Breast epithelium (tissue), 4 donors: ENCODE results near the gene LY86. TPM values are rescaled to one million over a fixed set of nuclear protein-coding genes. Genes with fewer than 3 reads are reported as not detected.

Experiments used
- DNase-seq, 2 donors: peaks; one replicate each; pipeline ENCODE4 v3.0.0-alpha.2; 2019; ENCODE audit warnings: low spot score in 2 of 2
- H3K27ac ChIP-seq, 2 donors: fragments of 200-600 bp; sonication (generic) in 1 of 2; one replicate each; pipeline ENCODE4 v1.5.1; 2016 to 2019; ENCODE audit warnings: mild to moderate bottlenecking in 1 of 2
- H3K27me3 ChIP-seq, 2 donors: fragments of 200-600 bp; sonication (generic) in 1 of 2; one replicate each; pipeline versions ENCODE4 v1.5.1 to v1.6.0; 2017 to 2019; ENCODE audit warnings: control low read depth in 1 of 2, mild to moderate bottlenecking in 1 of 2
- H3K36me3 ChIP-seq: fragments of 200-600 bp; one replicate; pipeline ENCODE4 v1.5.1; 2019
- H3K4me1 ChIP-seq, 2 donors: fragments of 200-600 bp; sonication (generic); one replicate each; pipeline ENCODE4 v1.5.1; 2016 to 2019; ENCODE audit warnings: control low read depth in 1 of 2
- H3K4me3 ChIP-seq, 3 donors: fragments of 200-600 bp; sonication (generic); 1 replicate in 2 of 3; 2 replicates in 1 of 3; pipeline ENCODE4 v1.5.1; 2016 to 2019; ENCODE audit warnings: mild to moderate bottlenecking in 3 of 3, moderate library complexity in 2 of 3
- H3K9me3 ChIP-seq, 2 donors: fragments of 200-600 bp; sonication (generic) in 1 of 2; one replicate each; pipeline ENCODE4 v1.5.1; 2016 to 2019; ENCODE audit warnings: control low read depth in 1 of 2
- POLR2A ChIP-seq: fragments of 450-650 bp; IDR thresholded peaks from one replicate; pipeline ENCODE4 v1.6.1; 2016; ENCODE audit warnings: antibody characterized with exemption, mild to moderate bottlenecking, moderate library complexity
- POLR2AphosphoS5 ChIP-seq, 3 donors: sonication (generic); formaldehyde crosslinking; IDR thresholded peaks; one replicate each; pipeline ENCODE4 v1.6.1; 2017; ENCODE audit warnings: antibody characterized with exemption in 3 of 3
- intact Hi-C: fragments of 100-400 bp; cut with DNase I; formaldehyde crosslinking; loops from one replicate; pipeline ENCODE4 v1.15.1; 2023; ENCODE audit warnings: low total_unique reads
- total RNA-seq, 3 donors: library from RNA; depleted of rRNA; stranded (reverse); fragments of >200 nt; gene quantifications; one replicate each; pipeline ENCODE4 v1.1.0, GENCODE V29; 2016
- TF ChIP-seq, protein P1 (sequence below), 3 donors: fragments of 450-650 bp; IDR thresholded peaks; one replicate each; pipeline ENCODE4 v1.5.1; 2016 to 2017; ENCODE audit warnings: antibody characterized with exemption in 3 of 3, mild to moderate bottlenecking in 3 of 3, moderate library complexity in 3 of 3

Gene LY86
- total RNA-seq = 1 to 10 TPM; 3.3 to 8.3 (median 3.4) TPM

DNA sequence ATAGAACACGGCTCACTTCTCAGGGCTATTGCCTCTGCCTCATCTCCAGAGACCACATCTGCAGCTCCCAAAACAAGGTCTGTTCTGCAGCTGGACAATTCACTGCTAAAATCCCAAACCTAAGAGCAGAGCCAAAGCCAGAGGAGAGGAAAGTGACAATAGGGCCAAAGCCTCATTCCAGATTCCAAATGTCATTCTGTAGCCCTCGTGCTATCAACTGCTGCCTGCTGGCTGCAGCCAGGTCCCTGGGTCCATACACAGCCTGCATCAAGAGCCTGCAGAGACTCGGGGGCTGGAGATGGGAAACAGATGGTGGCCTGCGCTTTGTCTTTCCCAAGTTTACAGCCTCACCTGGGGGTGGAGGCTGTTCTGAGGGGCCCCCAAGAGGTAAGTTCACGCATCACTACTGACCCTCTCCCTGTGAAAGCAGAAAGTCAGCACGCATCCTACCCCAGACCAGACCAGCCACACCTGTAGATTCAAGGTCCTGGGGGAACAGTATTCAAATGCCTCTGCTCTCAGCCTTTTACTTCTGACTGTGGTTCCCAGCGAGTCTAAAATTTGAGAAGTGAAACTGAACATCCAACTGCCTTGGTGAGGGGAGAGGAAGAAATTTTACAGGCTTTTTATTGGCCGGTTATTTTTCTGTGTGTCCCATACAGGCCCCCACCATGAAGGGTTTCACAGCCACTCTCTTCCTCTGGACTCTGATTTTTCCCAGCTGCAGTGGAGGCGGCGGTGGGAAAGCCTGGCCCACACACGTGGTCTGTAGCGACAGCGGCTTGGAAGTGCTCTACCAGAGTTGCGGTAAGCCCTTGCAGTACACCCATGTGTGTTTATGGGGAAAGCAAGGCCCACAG, at the start of gene LY86:
TSS of gene LY86 (plus strand) at position 657 of the 860 bp plus-strand sequence. CDS start at position 672, 15 bp downstream.
- H3K27me3 ChIP-seq = no peaks in the 10 kb centered on the region
- TF ChIP-seq, protein P1, sequence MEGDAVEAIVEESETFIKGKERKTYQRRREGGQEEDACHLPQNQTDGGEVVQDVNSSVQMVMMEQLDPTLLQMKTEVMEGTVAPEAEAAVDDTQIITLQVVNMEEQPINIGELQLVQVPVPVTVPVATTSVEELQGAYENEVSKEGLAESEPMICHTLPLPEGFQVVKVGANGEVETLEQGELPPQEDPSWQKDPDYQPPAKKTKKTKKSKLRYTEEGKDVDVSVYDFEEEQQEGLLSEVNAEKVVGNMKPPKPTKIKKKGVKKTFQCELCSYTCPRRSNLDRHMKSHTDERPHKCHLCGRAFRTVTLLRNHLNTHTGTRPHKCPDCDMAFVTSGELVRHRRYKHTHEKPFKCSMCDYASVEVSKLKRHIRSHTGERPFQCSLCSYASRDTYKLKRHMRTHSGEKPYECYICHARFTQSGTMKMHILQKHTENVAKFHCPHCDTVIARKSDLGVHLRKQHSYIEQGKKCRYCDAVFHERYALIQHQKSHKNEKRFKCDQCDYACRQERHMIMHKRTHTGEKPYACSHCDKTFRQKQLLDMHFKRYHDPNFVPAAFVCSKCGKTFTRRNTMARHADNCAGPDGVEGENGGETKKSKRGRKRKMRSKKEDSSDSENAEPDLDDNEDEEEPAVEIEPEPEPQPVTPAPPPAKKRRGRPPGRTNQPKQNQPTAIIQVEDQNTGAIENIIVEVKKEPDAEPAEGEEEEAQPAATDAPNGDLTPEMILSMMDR (IDR thresholded peaks at IDR 0.05) = no peak
- TF ChIP-seq POLR2A (no peak), POLR2AphosphoS5 (IDR thresholded peaks at IDR 0.05) (no peak)
- peak within 1 kb of the TSS in 2 of 3 donors; percentile 6 to 48 for H3K4me3 ChIP-seq
- intact Hi-C loops = no loop called here
- no peaks in the 10 kb centered on the region for H3K4me1 ChIP-seq
- no peaks in the 10 kb centered on the region for H3K36me3 ChIP-seq
- DNase-seq = no peak
- H3K27ac ChIP-seq = peak within 1 kb of the TSS in 1 of 2 donors; percentile 48
- no peaks in the 10 kb centered on the region for H3K9me3 ChIP-seq

DNA sequence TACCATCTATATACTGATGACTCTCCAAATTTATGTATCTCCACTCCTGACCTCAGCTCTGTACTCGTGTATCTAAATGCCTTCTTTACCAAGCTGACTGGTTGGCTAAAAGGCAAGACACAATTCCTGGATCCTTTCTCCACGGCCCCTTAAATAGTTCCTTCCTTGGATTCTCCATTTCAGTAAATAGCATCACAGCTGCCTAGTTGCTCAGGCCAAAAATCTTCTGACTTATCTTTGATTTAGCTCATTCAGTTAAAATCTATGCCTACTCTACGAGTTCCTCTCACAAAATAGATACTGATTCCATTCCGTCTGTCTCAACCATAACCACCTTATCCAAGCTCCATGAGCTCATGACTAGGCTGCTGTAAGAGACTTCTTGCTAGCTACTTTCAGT, 49.5 kb upstream of the LY86 start:
- Histone ChIP-seq H3K9me3 (no peaks in the 10 kb centered on the region), H3K4me1 (no peaks in the 10 kb centered on the region), H3K27ac (no peak overlapping the region), H3K36me3 (no peaks in the 10 kb centered on the region), H3K27me3 (no peaks in the 10 kb centered on the region), H3K4me3 (no peak overlapping the region)
- no peak for DNase-seq
- intact Hi-C loops = no loop called here
- TF ChIP-seq POLR2A (no peak), POLR2AphosphoS5 (IDR thresholded peaks at IDR 0.05) (no peak)
- TF ChIP-seq, protein P1 (IDR thresholded peaks at IDR 0.05) = no peak

DNA sequence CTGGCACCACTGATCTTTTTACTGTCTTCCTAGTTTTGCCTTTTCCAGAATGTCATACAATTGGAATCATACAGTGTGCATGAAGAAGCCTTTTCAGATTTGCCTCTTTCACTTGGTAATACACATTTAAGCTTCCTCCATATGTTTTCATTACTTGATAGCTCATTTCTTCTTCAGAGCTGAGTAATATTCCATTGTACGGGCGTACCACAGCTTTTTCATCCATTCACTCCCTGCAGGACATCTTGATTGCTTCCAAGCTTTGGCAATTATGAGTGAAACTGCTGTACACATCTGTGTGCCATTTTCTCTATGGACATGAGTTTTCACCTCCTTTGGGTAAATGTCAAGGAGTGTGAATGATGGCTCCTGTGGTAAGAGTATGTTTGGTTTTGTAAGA, 46.2 kb upstream of the LY86 start:
- no peak for DNase-seq
- no peak for TF ChIP-seq POLR2AphosphoS5 (IDR thresholded peaks at IDR 0.05)
- no peak for TF ChIP-seq POLR2A
- TF ChIP-seq, protein P1 (IDR thresholded peaks at IDR 0.05) = no peak
- peaks cover 0 to 6% of the 10 kb centered on the region in 2 donors for H3K27me3 ChIP-seq
- H3K27ac ChIP-seq = no peak overlapping the region
- H3K36me3 ChIP-seq = no peaks in the 10 kb centered on the region
- peaks cover 0 to 6% of the 10 kb centered on the region in 2 donors for H3K4me1 ChIP-seq
- intact Hi-C loops = no loop called here
- no peak overlapping the region for H3K4me3 ChIP-seq
- H3K9me3 ChIP-seq = no peaks in the 10 kb centered on the region

DNA sequence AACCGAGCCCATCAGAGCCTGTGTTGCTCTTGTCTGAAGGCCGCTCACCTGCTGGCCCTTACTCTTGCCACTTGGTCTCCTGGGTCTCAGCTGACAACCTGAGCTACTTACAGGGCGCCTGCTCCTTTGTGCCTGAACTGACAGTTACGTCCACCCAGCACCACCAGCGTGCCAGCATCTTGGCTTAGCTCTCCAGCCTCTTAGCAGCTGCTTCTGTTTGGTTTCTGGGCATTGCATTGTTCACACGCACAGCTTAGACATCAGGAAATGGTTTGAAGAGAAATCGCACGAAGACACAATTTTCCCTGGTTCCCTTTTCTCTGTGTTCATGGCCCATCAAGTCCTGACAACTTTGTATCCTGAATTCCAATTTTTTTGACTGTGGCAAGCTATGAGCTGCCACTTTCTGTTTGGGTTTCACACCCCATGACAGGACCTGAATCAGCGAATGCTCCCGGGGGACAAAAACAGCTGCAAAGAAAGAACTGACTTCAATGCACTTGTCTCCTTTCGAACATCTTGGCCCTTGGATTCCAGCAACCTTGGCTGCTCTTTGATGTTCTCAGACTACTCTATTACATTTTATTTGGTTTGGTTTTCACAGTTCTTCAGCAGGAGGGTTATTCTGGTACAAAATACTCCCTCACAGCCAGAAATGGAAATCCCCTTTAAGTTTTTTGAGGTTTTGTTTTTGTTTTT, 45.2 kb upstream of the LY86 start:
- Histone ChIP-seq H3K4me3 (no peak overlapping the region), H3K9me3 (no peaks in the 10 kb centered on the region), H3K36me3 (no peaks in the 10 kb centered on the region), H3K27me3 (peaks cover 0 to 6% of the 10 kb centered on the region in 2 donors), H3K27ac (no peak overlapping the region), H3K4me1 (peaks cover 0 to 6% of the 10 kb centered on the region in 2 donors)
- TF ChIP-seq POLR2A (no peak), POLR2AphosphoS5 (IDR thresholded peaks at IDR 0.05) (no peak)
- TF ChIP-seq, protein P1 (IDR thresholded peaks at IDR 0.05) = no peak
- no peak for DNase-seq
- intact Hi-C loops = no loop called here
